MM.1S (cell line): ENCODE measurements around the gene SS18L1.

Experiments
- DNase-seq: peaks from one replicate; pipeline ENCODE4 v3.0.0-alpha.2; 2015
- H2AFZ ChIP-seq: fragments of 300-600 bp; sonication (generic); 2 replicates; pipeline ENCODE4 v1.6.0; 2016; ENCODE audit warnings: antibody characterized with exemption, low read length
- H3F3A ChIP-seq: fragments of 300-600 bp; sonication (generic); 2 replicates; pipeline ENCODE4 v1.6.1; 2016; ENCODE audit warnings: mild to moderate bottlenecking, antibody characterized with exemption, low read length, moderate library complexity, mixed read lengths; ENCODE audit not compliant: insufficient read depth
- H3K27ac ChIP-seq: fragments of 300-600 bp; sonication (generic); 2 replicates; pipeline ENCODE4 v1.5.1; 2016; ENCODE audit warnings: mild to moderate bottlenecking, low read length
- H3K27me3 ChIP-seq: fragments of 300-600 bp; sonication (generic); replicated peaks from 2 replicates; pipeline ENCODE4 v1.6.0; 2016; ENCODE audit warnings: low read length; ENCODE audit not compliant: insufficient read depth
- H3K36me3 ChIP-seq: fragments of 300-600 bp; sonication (generic); replicated peaks from 2 replicates; pipeline ENCODE4 v1.6.1; 2016; ENCODE audit warnings: mild to moderate bottlenecking, low read length, mixed read lengths; ENCODE audit not compliant: insufficient read depth
- H3K4me1 ChIP-seq: fragments of 300-600 bp; sonication (generic); 2 replicates; pipeline ENCODE4 v1.6.1; 2016; ENCODE audit warnings: low read length, mixed read lengths
- H3K4me2 ChIP-seq: fragments of 300-600 bp; sonication (generic); 2 replicates; pipeline ENCODE4 v1.6.0; 2016; ENCODE audit warnings: low read depth, low read length
- H3K4me3 ChIP-seq: fragments of 300-600 bp; sonication (generic); 2 replicates; pipeline ENCODE4 v1.5.1; 2016; ENCODE audit warnings: low read length, mixed read lengths
- H3K79me2 ChIP-seq: fragments of 300-600 bp; sonication (generic); 2 replicates; pipeline ENCODE4 v1.6.1; 2016; ENCODE audit warnings: mixed run types, low read length, mixed read lengths
- H3K9ac ChIP-seq: fragments of 300-600 bp; sonication (generic); 2 replicates; pipeline ENCODE4 v1.6.1; 2016; ENCODE audit warnings: low read length, mixed read lengths
- H3K9me2 ChIP-seq: fragments of 300-600 bp; sonication (generic); replicated peaks from 2 replicates; pipeline ENCODE4 v1.6.1; 2016; ENCODE audit warnings: mild to moderate bottlenecking, low read length, mixed read lengths; ENCODE audit not compliant: insufficient read depth
- H3K9me3 ChIP-seq: fragments of 300-600 bp; sonication (generic); replicated peaks from 2 replicates; pipeline ENCODE4 v1.6.1; 2016; ENCODE audit warnings: mild to moderate bottlenecking, low read length, mixed read lengths; ENCODE audit not compliant: insufficient read depth
- H4K20me1 ChIP-seq: fragments of 300-600 bp; sonication (generic); 2 replicates; pipeline ENCODE4 v1.6.1; 2016; ENCODE audit warnings: mild to moderate bottlenecking, low read length, moderate library complexity, mixed read lengths; ENCODE audit not compliant: insufficient read depth
- EZH2 ChIP-seq: fragments of 300-600 bp; sonication (generic); optimal IDR thresholded peaks from 2 replicates; pipeline ENCODE3; 2017; ENCODE audit warnings: low read depth, mild to moderate bottlenecking, antibody characterized with exemption, low read length, mixed read lengths
- EZH2phosphoT487 ChIP-seq: fragments of 300-600 bp; sonication (generic); IDR thresholded peaks from 2 replicates; pipeline ENCODE4 v1.6.1; 2018; ENCODE audit warnings: antibody characterized with exemption, low read length

SS18L1 gene

DNA sequence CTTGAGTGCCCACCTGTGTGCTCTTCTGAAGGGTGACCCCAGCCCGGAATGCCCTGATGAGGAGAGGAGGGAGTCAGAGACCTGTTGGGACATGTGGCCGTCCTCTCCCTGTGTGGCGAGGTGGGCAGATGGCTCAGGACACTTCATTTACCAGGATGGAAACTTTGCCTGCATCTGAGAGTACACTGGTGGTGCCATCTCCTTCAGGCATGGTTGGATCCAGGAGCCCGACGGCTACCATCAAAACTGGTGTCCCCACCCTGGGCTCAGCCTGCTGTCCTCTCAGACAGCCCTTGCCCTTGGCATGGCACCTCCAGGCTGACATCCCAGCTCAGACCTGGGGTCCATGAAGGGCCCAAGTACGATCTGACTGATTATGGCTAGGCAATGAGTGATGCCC lies 87.7 kb downstream of the SS18L1 start:
- Histone ChIP-seq H3K4me3 (no peak overlapping the region), H3F3A (no peaks in the 10 kb centered on the region), H3K4me1 (no peaks in the 10 kb centered on the region), H3K27ac (no peak overlapping the region), H4K20me1 (no peaks in the 10 kb centered on the region), H2AFZ (no peak overlapping the region), H3K36me3 (no peaks in the 10 kb centered on the region), H3K27me3 (peaks cover 64% of the 10 kb centered on the region), H3K9ac (no peak overlapping the region), H3K79me2 (no peaks in the 10 kb centered on the region), H3K9me2 (no peaks in the 10 kb centered on the region), H3K4me2 (no peak overlapping the region), H3K9me3 (no peaks in the 10 kb centered on the region)
- no peak for DNase-seq
- TF ChIP-seq EZH2phosphoT487, result no peak
- no peak for TF ChIP-seq EZH2
